ENCODE data around the gene CUL1. TPM values are rescaled to one million over a fixed set of nuclear protein-coding genes. Genes with fewer than 3 reads are reported as not detected.

CUL1 gene
- total and polyA plus RNA-seq, 2 donors (not counting 3 experiments of a cell fraction or from before 2014, with no cell fraction given): 25.7 to 50.2 TPM

GRCh38 chr7:148783801-148784527 is 85.3 kb downstream of the CUL1 start:
- Histone ChIP-seq H2AFZ (ENCODE audit: low read depth, low read length) (no peak overlapping the region), H3K4me3 (replicated peaks in 1 of 3; ENCODE audit: insufficient read depth in 1 of 3, low read depth in 1 of 3, low read length in 3 of 3) (no peak overlapping the region), H3K9me3 (replicated peaks; ENCODE audit: control insufficient read depth, insufficient read depth, low read length) (no peaks in the 10 kb centered on the region), H3K36me3 (ENCODE audit: control insufficient read depth in 2 of 2, extremely low read depth in 1 of 2, insufficient read depth in 2 of 2, low read length in 2 of 2) (peaks cover 11 to 28% of the 10 kb centered on the region in 2 experiments), H3K9ac (replicated peaks; ENCODE audit: extremely low read depth, insufficient read depth, low read length) (no peak overlapping the region), H3K4me2 (ENCODE audit: insufficient read depth, low read length) (no peak overlapping the region), H4K20me1 (replicated peaks; ENCODE audit: control insufficient read depth, extremely low read depth, insufficient read depth, low read length) (no peaks in the 10 kb centered on the region), H3K27ac (ENCODE audit: insufficient read depth, low read depth, low read length) (no peak overlapping the region), H3K4me1 (ENCODE audit: control insufficient read depth, extremely low read depth, insufficient read depth, low read length) (no peaks in the 10 kb centered on the region), H3K79me2 (ENCODE audit: control insufficient read depth, insufficient read depth, low read length) (no peaks in the 10 kb centered on the region), H3K27me3 (ENCODE audit: control insufficient read depth in 2 of 2, insufficient read depth in 2 of 2, low read length in 2 of 2) (no peaks in the 10 kb centered on the region), H3K9me1 (replicated peaks; ENCODE audit: control insufficient read depth, extremely low read depth, insufficient read depth, low read length) (no peaks in the 10 kb centered on the region)
- intact Hi-C loops (cut with micrococcal nuclease): no loop called here
- FAIRE-seq: no peak
- no peak for TF ChIP-seq JUN (IDR thresholded peaks at IDR 0.05; ENCODE audit: borderline replicate concordance, insufficient read depth, insufficient read length, low read depth)
- TF ChIP-seq POLR2A (IDR thresholded peaks at IDR 0.05; ENCODE audit: low read depth, low read length): no peak
- no peak for TF ChIP-seq GATA2 (IDR thresholded peaks at IDR 0.05; ENCODE audit: insufficient read depth, insufficient read length, low read depth, low read length)
- TF ChIP-seq POLR2AphosphoS5 (IDR thresholded peaks at IDR 0.05; ENCODE audit: insufficient read depth, low read depth, low read length): no peak
- no peak for TF ChIP-seq MYC (IDR thresholded peaks at IDR 0.05; ENCODE audit: low read depth, low read length)
- no peak for TF ChIP-seq FOS (IDR thresholded peaks at IDR 0.05; ENCODE audit: borderline replicate concordance, insufficient read depth, low read length)
- TF ChIP-seq CTCF (IDR thresholded peaks at IDR 0.05; ENCODE audit: extremely low read depth in 1 of 2, insufficient read depth in 1 of 2, low read depth in 1 of 2, low read length in 2 of 2): no peak
- no peak for TF ChIP-seq EZH2 (IDR thresholded peaks at IDR 0.05; ENCODE audit: borderline replicate concordance, low read depth, low read length, severe bottlenecking)
- no peak for TF ChIP-seq MAX (IDR thresholded peaks at IDR 0.05; ENCODE audit: insufficient read depth, insufficient read length)
- CTCF ChIA-PET: interaction anchor here (1.0 to 1.2 kb wide), 2 partner anchors 9 to 12 kb away, joined by 3 read pairs; no protein-coding TSS in a partner anchor
- no peak for DNase-seq (ENCODE audit: low read depth, low spot score)
- POLR2A ChIA-PET: no interaction called here
- dilution Hi-C loops (cut with MboI; ENCODE audit: extremely low pct_ligation_motif_present, low sequenced_read_pairs): no loop called here
- BruUV-seq (replicated peaks): no TSS peak
